Right cardiac atrium (tissue), 5 donors: Measurements from ENCODE around the gene HMX3. TPM values are rescaled to one million over a fixed set of nuclear protein-coding genes. Genes with fewer than 3 reads are reported as not detected.
"Not testable (repeated sequence)": the region's sequence is repeated elsewhere in the genome, so short reads cannot be mapped to it uniquely, and the experiment has no call there.

Source experiments
- ATAC-seq, 2 donors: fragments of 200-7000 bp; cut with Tn5 transposase; one replicate each; pipeline versions ENCODE4 v1.8.0 to v1.9.1; 2020; ENCODE audit warnings: moderate library complexity in 2 of 2, mild to moderate bottlenecking in 1 of 2
- DNase-seq, 3 donors: peaks; one replicate each; pipeline ENCODE4 v3.0.0-alpha.2; 2020
- H3K27ac ChIP-seq: one replicate; pipeline ENCODE4 v1.5.1; 2013; ENCODE audit warnings: mild to moderate bottlenecking, low read length, control low read depth, moderate library complexity
- H3K27me3 ChIP-seq: one replicate; pipeline ENCODE4 v1.6.1; 2013; ENCODE audit not compliant: control insufficient read depth, insufficient read depth
- H3K4me1 ChIP-seq: one replicate; pipeline ENCODE4 v1.6.1; 2013; ENCODE audit warnings: low read length; ENCODE audit not compliant: control insufficient read depth, insufficient read depth
- H3K4me3 ChIP-seq: one replicate; pipeline ENCODE4 v1.5.1; 2013; ENCODE audit warnings: low read length, control low read depth
- H3K9me3 ChIP-seq: one replicate; pipeline ENCODE4 v1.6.1; 2013; ENCODE audit warnings: low read length; ENCODE audit not compliant: control insufficient read depth
- WGBS: extraction: QIAGEN DNeasy Blood & Tissue Kit; methylation state at CpG from one replicate; pipeline ENCODE4 v1.1.7; 2013; 5-methylcytosine and 5-hydroxymethylcytosine counted together
- intact Hi-C, 4 donors: fragments of 100-400 bp; cut with DNase I; formaldehyde crosslinking; loops; one replicate each; pipeline versions ENCODE4 v1.11.0 to v1.14.0; 2022 to 2023
- polyA plus RNA-seq: library from polyadenylated mRNA; stranded (reverse); fragments of 200-250 nt; gene quantifications from one replicate; pipeline ENCODE4 v1.2.3, GENCODE V29; 2013
- total RNA-seq, 4 donors: library from RNA; stranded (reverse); fragmentation: NEBNext Ultra II Directional; extraction: Animal tissue kit (Norgen Biotek cat#: 25700); gene quantifications; one replicate each; pipeline ENCODE4 v1.2.1, GENCODE V29; 2021
- donor health status: healthy with polysubstance abuse.
- donor health status: DM: no; HTN: yes; CAD: no.
- donor health status: DM: no; HTN: no; CAD: no.
- donor health status: DM: no; HTN: yes; CAD: no; lungs with severe emphysema.
- donor health status: DM: yes; HTN: yes; CAD: no.

Gene HMX3
- total and polyA plus RNA-seq, 5 donors = not detected

- intact Hi-C loops = no loop called here
- Histone ChIP-seq H3K27me3 (no peaks in the 10 kb centered on the region), H3K27ac (no peak overlapping the region), H3K9me3 (no peaks in the 10 kb centered on the region), H3K4me3 (no peak overlapping the region), H3K4me1 (no peaks in the 10 kb centered on the region)
- ATAC-seq (no peak), DNase-seq (no peak)
- WGBS = 94% methylated on average over 2 of the region's 2 CpGs
These were observed 28.5 kb downstream of the HMX3 start for GRCh38 chr10:123164319-123164718.

- Histone ChIP-seq H3K4me1 (no peaks in the 10 kb centered on the region), H3K27me3 (no peaks in the 10 kb centered on the region), H3K27ac (no peak overlapping the region), H3K4me3 (no peak overlapping the region), H3K9me3 (no peaks in the 10 kb centered on the region)
- no peak for ATAC-seq
- 76% methylated on average over 4 of the region's 4 CpGs for WGBS
- no peak for DNase-seq
- intact Hi-C loops = no loop called here
These were observed 29.8 kb downstream of the HMX3 start for GRCh38 chr10:123165445-123166072.

GRCh38 chr10:123166618-123167017, 30.8 kb downstream of the HMX3 start:
- H3K27me3 ChIP-seq = no peaks in the 10 kb centered on the region
- intact Hi-C loops = no loop called here
- H3K4me1 ChIP-seq = no peaks in the 10 kb centered on the region
- 97% methylated on average over 2 of the region's 2 CpGs for WGBS
- H3K27ac ChIP-seq = no peak overlapping the region
- H3K9me3 ChIP-seq = no peaks in the 10 kb centered on the region
- no peak overlapping the region for H3K4me3 ChIP-seq
- no peak for ATAC-seq
- DNase-seq = no peak

GRCh38 chr10:123170961-123171360, 35.2 kb downstream of the HMX3 start:
- H3K4me1 ChIP-seq = no peaks in the 10 kb centered on the region
- WGBS = 96% methylated on average over 4 of the region's 4 CpGs
- H3K4me3 ChIP-seq = no peak overlapping the region
- DNase-seq (no peak), ATAC-seq (no peak)
- no peak overlapping the region for H3K27ac ChIP-seq
- no peaks in the 10 kb centered on the region for H3K27me3 ChIP-seq
- intact Hi-C loops = no loop called here
- H3K9me3 ChIP-seq = no peaks in the 10 kb centered on the region

DNA sequence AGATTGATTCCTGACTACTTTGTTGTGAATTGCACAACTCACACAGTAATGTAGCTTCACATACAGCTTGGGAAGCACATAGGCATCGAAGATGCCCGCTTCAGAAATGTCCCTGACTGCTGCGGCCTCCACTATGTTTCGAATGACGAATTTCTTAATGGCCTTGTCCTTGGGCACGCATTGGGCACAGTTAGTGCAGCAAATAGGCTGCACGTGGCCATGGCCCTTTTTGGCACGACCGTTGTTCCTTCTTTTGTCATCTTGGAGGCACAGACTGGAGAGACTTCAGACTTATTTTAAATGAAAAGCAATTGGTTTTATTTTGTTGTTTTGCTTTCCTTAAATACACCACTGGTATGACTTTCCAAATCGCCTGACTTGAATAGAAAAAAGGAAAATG, 35.8 kb downstream of the HMX3 start:
- DNase-seq, intact Hi-C loops, H3K27ac ChIP-seq, H3K27me3 ChIP-seq, H3K9me3 ChIP-seq, H3K4me1 ChIP-seq, ATAC-seq, H3K4me3 ChIP-seq: not testable (repeated sequence)
- 97% methylated on average over 10 of the region's 10 CpGs for WGBS

- intact Hi-C loops = no loop called here
- DNase-seq = no peak
- H3K27me3 ChIP-seq = no peaks in the 10 kb centered on the region
- 74% methylated on average over 9 of the region's 9 CpGs for WGBS
- no peak for ATAC-seq
- no peaks in the 10 kb centered on the region for H3K9me3 ChIP-seq
- H3K4me1 ChIP-seq = no peaks in the 10 kb centered on the region
- no peak overlapping the region for H3K27ac ChIP-seq
- H3K4me3 ChIP-seq = no peak overlapping the region
These were observed 39.9 kb downstream of the HMX3 start for GRCh38 chr10:123175389-123176387.

DNA sequence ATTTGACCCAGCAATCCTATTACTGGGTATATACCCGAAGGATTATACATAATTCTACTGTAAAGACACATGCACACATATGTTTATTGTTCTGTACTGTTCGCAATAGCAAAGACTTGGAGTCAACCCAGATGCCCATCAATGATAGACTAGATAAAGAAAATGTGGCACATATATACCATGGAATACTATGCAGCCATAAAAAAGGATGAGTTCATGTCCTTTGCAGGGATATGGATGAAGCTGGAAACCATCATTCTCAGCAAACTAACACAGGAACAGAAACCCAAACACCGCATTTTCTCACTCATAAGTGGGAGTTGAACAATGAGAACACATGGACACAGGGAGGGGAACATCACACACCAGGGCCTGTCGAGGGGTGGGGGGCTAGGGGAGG, 42.6 kb downstream of the HMX3 start:
- H3K4me3 ChIP-seq, ATAC-seq, H3K27ac ChIP-seq, DNase-seq, H3K27me3 ChIP-seq, H3K4me1 ChIP-seq, H3K9me3 ChIP-seq, intact Hi-C loops: not testable (repeated sequence)
- WGBS = over 99% methylated on average over 4 of the region's 4 CpGs

- H3K27me3 ChIP-seq = no peaks in the 10 kb centered on the region
- DNase-seq = no peak
These were observed 44.6 kb downstream of the HMX3 start for GRCh38 chr10:123180101-123181090.

GRCh38 chr10:123183724-123184123, 48.0 kb downstream of the HMX3 start:
- H3K27me3 ChIP-seq = no peaks in the 10 kb centered on the region
- H3K27ac ChIP-seq = no peak overlapping the region
- intact Hi-C loops = no loop called here
- H3K9me3 ChIP-seq = no peaks in the 10 kb centered on the region
- DNase-seq (no peak), ATAC-seq (no peak)
- no peak overlapping the region for H3K4me3 ChIP-seq
- H3K4me1 ChIP-seq = no peaks in the 10 kb centered on the region
- over 99% methylated on average over 2 of the region's 2 CpGs for WGBS

More at GRCh38 chr10:123180101-123181090, 44.6 kb downstream of the HMX3 start:
- 94% methylated on average over 7 of the region's 7 CpGs for WGBS
- Histone ChIP-seq H3K9me3 (no peaks in the 10 kb centered on the region), H3K4me1 (no peaks in the 10 kb centered on the region), H3K4me3 (no peak overlapping the region), H3K27ac (no peak overlapping the region)
- no peak for ATAC-seq
- intact Hi-C loops = no loop called here

DNA sequence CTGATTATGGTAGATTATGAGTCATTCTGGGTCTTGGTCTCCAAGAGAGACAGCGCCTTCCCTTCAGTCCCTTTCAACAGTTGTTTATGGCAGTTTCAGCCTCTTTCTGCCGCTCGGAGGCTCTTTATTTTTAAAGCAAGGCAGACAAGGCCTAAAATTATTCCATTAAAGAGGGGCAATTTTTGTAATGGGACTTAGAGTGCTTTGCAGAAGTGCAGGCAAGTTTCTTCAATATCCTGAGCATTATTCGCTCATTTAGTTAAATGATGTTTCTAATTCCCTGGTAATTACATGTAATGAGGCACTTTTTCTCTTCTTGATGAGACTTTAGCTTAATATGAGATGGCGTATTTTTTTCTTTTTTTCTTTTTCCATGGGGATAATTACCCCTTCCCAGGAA, 52.0 kb downstream of the HMX3 start:
- no peak for ATAC-seq

More for the DNA sequence above, 52.0 kb downstream of the HMX3 start:
- H3K27me3 ChIP-seq = no peaks in the 10 kb centered on the region
- WGBS = 98% methylated on average over 5 of the region's 5 CpGs
- no peaks in the 10 kb centered on the region for H3K4me1 ChIP-seq
- no peaks in the 10 kb centered on the region for H3K9me3 ChIP-seq
- no peak overlapping the region for H3K4me3 ChIP-seq
- intact Hi-C loops = no loop called here
- DNase-seq = no peak
- H3K27ac ChIP-seq = no peak overlapping the region
